Parathyroid adenoma (tissue), 2 donors: Measurements from ENCODE around the gene LTBP2.

Source experiments
- H2AFZ ChIP-seq: fragments of 300-600 bp; sonication (generic); one replicate; pipeline ENCODE4 v1.7.0; 2017; ENCODE audit warnings: antibody characterized with exemption, mild to moderate bottlenecking
- H3K27ac ChIP-seq: fragments of 300-600 bp; sonication (generic); one replicate; pipeline ENCODE4 v1.7.0; 2017
- H3K27me3 ChIP-seq: fragments of 300-600 bp; sonication (generic); one replicate; pipeline ENCODE4 v1.7.0; 2017; ENCODE audit warnings: low read length; ENCODE audit not compliant: control insufficient read depth, insufficient read depth
- H3K36me3 ChIP-seq: fragments of 300-600 bp; sonication (generic); one replicate; pipeline ENCODE4 v1.7.0; 2017; ENCODE audit warnings: low read length; ENCODE audit not compliant: control insufficient read depth, insufficient read depth
- H3K4me1 ChIP-seq: fragments of 300-600 bp; sonication (generic); one replicate; pipeline ENCODE4 v1.7.0; 2017; ENCODE audit warnings: control low read depth
- H3K4me2 ChIP-seq: fragments of 300-600 bp; sonication (generic); one replicate; pipeline ENCODE4 v1.7.0; 2017; ENCODE audit warnings: low read length
- H3K4me3 ChIP-seq: fragments of 300-600 bp; sonication (generic); one replicate; pipeline ENCODE4 v1.7.0; 2017; ENCODE audit warnings: low read depth, low read length
- H3K79me2 ChIP-seq: fragments of 300-600 bp; sonication (generic); one replicate; pipeline ENCODE4 v1.7.0; 2017; ENCODE audit warnings: control low read depth
- H3K9ac ChIP-seq: fragments of 300-600 bp; sonication (generic); one replicate; pipeline ENCODE4 v1.7.0; 2017; ENCODE audit warnings: mild to moderate bottlenecking
- H3K9me3 ChIP-seq: fragments of 300-600 bp; sonication (generic); one replicate; pipeline ENCODE4 v1.7.0; 2017; ENCODE audit warnings: low read length; ENCODE audit not compliant: control insufficient read depth
- TF ChIP-seq, protein P1 (sequence below): fragments of 300-600 bp; sonication (generic); IDR thresholded peaks from one replicate; pipeline ENCODE4 v1.7.0; 2017; ENCODE audit warnings: antibody characterized with exemption, mild to moderate bottlenecking
- donor health status: primary hyperparathyroidism.

Gene LTBP2

GRCh38 chr14:74636424-74637177, 24.6 kb upstream of the LTBP2 start:
- H3K79me2 ChIP-seq, result no peaks in the 10 kb centered on the region
- TF ChIP-seq, protein P1, sequence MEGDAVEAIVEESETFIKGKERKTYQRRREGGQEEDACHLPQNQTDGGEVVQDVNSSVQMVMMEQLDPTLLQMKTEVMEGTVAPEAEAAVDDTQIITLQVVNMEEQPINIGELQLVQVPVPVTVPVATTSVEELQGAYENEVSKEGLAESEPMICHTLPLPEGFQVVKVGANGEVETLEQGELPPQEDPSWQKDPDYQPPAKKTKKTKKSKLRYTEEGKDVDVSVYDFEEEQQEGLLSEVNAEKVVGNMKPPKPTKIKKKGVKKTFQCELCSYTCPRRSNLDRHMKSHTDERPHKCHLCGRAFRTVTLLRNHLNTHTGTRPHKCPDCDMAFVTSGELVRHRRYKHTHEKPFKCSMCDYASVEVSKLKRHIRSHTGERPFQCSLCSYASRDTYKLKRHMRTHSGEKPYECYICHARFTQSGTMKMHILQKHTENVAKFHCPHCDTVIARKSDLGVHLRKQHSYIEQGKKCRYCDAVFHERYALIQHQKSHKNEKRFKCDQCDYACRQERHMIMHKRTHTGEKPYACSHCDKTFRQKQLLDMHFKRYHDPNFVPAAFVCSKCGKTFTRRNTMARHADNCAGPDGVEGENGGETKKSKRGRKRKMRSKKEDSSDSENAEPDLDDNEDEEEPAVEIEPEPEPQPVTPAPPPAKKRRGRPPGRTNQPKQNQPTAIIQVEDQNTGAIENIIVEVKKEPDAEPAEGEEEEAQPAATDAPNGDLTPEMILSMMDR, result no peak
- H3K4me1 ChIP-seq, result no peaks in the 10 kb centered on the region
- H3K4me3 ChIP-seq, result no peak overlapping the region
- H3K4me2 ChIP-seq, result no peak overlapping the region
- H3K27ac ChIP-seq, result no peak overlapping the region
- no peaks in the 10 kb centered on the region for H3K36me3 ChIP-seq
- H2AFZ ChIP-seq, result no peak overlapping the region
- H3K9ac ChIP-seq, result no peak overlapping the region
- H3K9me3 ChIP-seq, result no peaks in the 10 kb centered on the region
- no peaks in the 10 kb centered on the region for H3K27me3 ChIP-seq

DNA sequence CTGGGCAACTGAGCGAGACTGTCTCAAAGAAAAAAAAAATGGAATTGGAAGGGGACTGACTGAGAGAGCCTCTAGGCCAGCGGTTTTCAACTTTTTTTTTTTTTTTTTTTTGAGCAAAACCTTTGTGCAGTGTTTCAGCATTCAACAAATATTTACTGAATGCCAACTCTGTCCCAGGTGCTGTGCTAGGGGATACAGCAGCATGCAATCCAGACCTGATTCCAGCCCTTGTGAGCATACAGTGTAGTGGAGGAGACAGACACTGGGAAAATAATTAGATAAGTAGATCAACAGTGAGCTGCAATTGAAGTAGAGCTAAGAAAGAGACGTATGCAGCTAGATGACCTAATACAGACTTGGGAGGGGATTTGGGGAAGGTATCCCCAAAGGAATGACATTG, 23.8 kb upstream of the LTBP2 start:
- Histone ChIP-seq H3K79me2 (no peaks in the 10 kb centered on the region), H3K9me3 (no peaks in the 10 kb centered on the region), H3K4me3 (no peak overlapping the region), H3K27ac (no peak overlapping the region), H3K4me1 (no peaks in the 10 kb centered on the region), H3K9ac (no peak overlapping the region), H3K27me3 (no peaks in the 10 kb centered on the region), H3K36me3 (no peaks in the 10 kb centered on the region), H3K4me2 (no peak overlapping the region), H2AFZ (no peak overlapping the region)
- TF ChIP-seq, protein P1, result no peak

DNA sequence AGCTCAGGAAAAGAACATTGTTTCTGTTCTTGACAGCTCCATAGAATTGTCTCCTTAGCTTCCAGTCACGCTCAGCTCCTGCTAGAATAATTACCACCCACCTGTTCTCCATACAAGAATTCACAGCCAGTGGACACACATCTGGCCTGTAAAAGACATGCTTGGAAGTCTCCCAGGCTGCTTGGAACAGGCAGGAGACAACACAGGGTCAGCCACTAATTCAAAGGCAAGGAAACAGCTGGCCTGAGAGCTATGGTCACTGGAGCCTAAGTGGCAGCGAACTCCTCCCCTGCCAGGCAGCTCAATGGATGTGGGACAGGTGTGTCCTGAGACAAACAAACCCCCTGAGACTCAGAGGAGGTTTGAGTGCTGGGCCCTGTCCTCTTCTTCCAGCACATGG, 22.9 kb upstream of the LTBP2 start:
- H3K27me3 ChIP-seq, result no peaks in the 10 kb centered on the region
- H3K9me3 ChIP-seq, result no peaks in the 10 kb centered on the region
- H3K9ac ChIP-seq, result no peak overlapping the region
- H3K36me3 ChIP-seq, result no peaks in the 10 kb centered on the region
- H3K27ac ChIP-seq, result no peak overlapping the region
- H3K4me2 ChIP-seq, result no peak overlapping the region
- H3K79me2 ChIP-seq, result no peaks in the 10 kb centered on the region
- no peaks in the 10 kb centered on the region for H3K4me1 ChIP-seq
- TF ChIP-seq, protein P1, result no peak
- H3K4me3 ChIP-seq, result no peak overlapping the region
- H2AFZ ChIP-seq, result no peak overlapping the region

DNA sequence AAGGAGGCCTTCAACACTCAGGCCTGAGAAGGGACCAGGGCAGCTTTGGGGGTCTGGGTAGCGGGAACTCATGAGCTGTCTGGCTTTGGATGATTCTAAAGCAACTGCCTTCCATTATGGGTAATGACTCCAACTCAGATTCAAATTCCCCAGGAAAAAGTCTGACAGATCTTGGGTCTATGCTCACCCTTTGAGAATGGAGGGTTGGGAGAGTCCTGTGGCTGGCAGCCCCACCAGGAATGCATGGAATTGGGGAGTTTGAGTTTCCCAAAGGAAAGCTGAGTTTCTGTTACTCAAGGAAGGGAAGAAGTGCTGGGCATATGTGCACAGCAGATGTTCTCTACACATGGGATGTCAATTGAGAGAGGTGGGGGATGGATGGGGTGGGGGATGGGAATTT, 22.4 kb upstream of the LTBP2 start:
- Histone ChIP-seq H3K27ac (no peak overlapping the region), H3K36me3 (no peaks in the 10 kb centered on the region), H3K79me2 (no peaks in the 10 kb centered on the region)

More for the DNA sequence above, 22.4 kb upstream of the LTBP2 start:
- H3K9me3 ChIP-seq, result no peaks in the 10 kb centered on the region
- no peak overlapping the region for H3K4me3 ChIP-seq
- no peak overlapping the region for H3K4me2 ChIP-seq
- TF ChIP-seq, protein P1, result no peak
- no peak overlapping the region for H3K9ac ChIP-seq
- no peaks in the 10 kb centered on the region for H3K27me3 ChIP-seq
- H3K4me1 ChIP-seq, result no peaks in the 10 kb centered on the region
- no peak overlapping the region for H2AFZ ChIP-seq
